ENCODE measurements around the gene SALL3.

The SALL3 gene

GRCh38 chr18:79005653-79006052 is 26.0 kb downstream of the SALL3 start:
- H3K9me3 ChIP-seq (replicated peaks in 1 of 2; ENCODE audit: control insufficient read depth in 2 of 2, insufficient read depth in 1 of 2, low read depth in 1 of 2, low read length in 2 of 2): peaks cover 0 to 3% of the 10 kb centered on the region in 2 donors
- no peak overlapping the region for H3K9ac ChIP-seq (ENCODE audit: low read depth, low read length, poor library complexity)
- no peak overlapping the region for H3K4me2 ChIP-seq (ENCODE audit: insufficient read depth, low read length, poor library complexity, severe bottlenecking)
- DNase-seq (ENCODE audit: low spot score): no peak
- H2AFZ ChIP-seq (ENCODE audit: low read length): no peak overlapping the region
- peak overlapping the region in 1 of 2 donors; percentile 30 for H3K4me3 ChIP-seq (ENCODE audit: low read length in 2 of 2)
- no peak overlapping the region for H3K23ac ChIP-seq (ENCODE audit: low read depth, low read length, poor library complexity)
- H3K27me3 ChIP-seq (ENCODE audit: control insufficient read depth in 3 of 3, insufficient read depth in 3 of 3, low read depth in 1 of 3, low read length in 3 of 3): peaks cover 0 to 16% (median 0%) of the 10 kb centered on the region in 3 experiments
- WGBS, 2 donors (ENCODE audit: extremely low coverage in 2 of 2, insufficient read length in 2 of 2, insufficient replicate concordance in 1 of 2): no CpG with 5 or more reads among the region's 28 CpGs
- no peak overlapping the region for H2AK5ac ChIP-seq (ENCODE audit: low read depth, low read length)
- H3K18ac ChIP-seq (ENCODE audit: low read length): no peak overlapping the region
- H3K79me1 ChIP-seq (ENCODE audit: low read depth, low read length): no peaks in the 10 kb centered on the region
- H3K14ac ChIP-seq (ENCODE audit: low read length): peak overlapping the region; percentile 47
- peaks cover 0 to 4% of the 10 kb centered on the region in 2 donors for H3K36me3 ChIP-seq (replicated peaks in 1 of 2; ENCODE audit: control insufficient read depth in 2 of 2, insufficient read depth in 2 of 2, low read length in 2 of 2)
- H2BK15ac ChIP-seq (ENCODE audit: low read length): no peak overlapping the region
- no peak overlapping the region for H2BK12ac ChIP-seq (ENCODE audit: low read length)
- no peak overlapping the region for H4K91ac ChIP-seq (ENCODE audit: low read depth, low read length, poor library complexity)
- no peak overlapping the region for H3K4ac ChIP-seq (ENCODE audit: low read length)
- H2BK5ac ChIP-seq (ENCODE audit: low read length): no peak overlapping the region
- peaks cover 0 to 4% of the 10 kb centered on the region in 2 donors for H3K4me1 ChIP-seq (ENCODE audit: control insufficient read depth in 2 of 2, insufficient read depth in 1 of 2, low read depth in 1 of 2, low read length in 2 of 2)
- H4K8ac ChIP-seq (ENCODE audit: low read depth, low read length): no peak overlapping the region
- no peak overlapping the region for H2BK120ac ChIP-seq (ENCODE audit: low read depth, low read length)
- no peak overlapping the region for H3K27ac ChIP-seq (replicated peaks; ENCODE audit: low read length)

- WGBS, 2 donors (ENCODE audit: extremely low coverage in 2 of 2, insufficient read length in 2 of 2, insufficient replicate concordance in 1 of 2): no CpG with 5 or more reads among the region's 67 CpGs
Measured at GRCh38 chr18:79006106-79006795, 26.6 kb downstream of the SALL3 start.

GRCh38 chr18:79007440-79007839 is 27.8 kb downstream of the SALL3 start:
- H3K9me3 ChIP-seq (replicated peaks in 1 of 2; ENCODE audit: control insufficient read depth in 2 of 2, insufficient read depth in 1 of 2, low read depth in 1 of 2, low read length in 2 of 2): peaks cover 0 to 5% of the 10 kb centered on the region in 2 donors
- H2BK12ac ChIP-seq (ENCODE audit: low read length): no peak overlapping the region
- H3K36me3 ChIP-seq (replicated peaks in 1 of 2; ENCODE audit: control insufficient read depth in 2 of 2, insufficient read depth in 2 of 2, low read length in 2 of 2): peaks cover 0 to 1% of the 10 kb centered on the region in 2 donors
- no peaks in the 10 kb centered on the region for H3K79me1 ChIP-seq (ENCODE audit: low read depth, low read length)
- H2BK120ac ChIP-seq (ENCODE audit: low read depth, low read length): no peak overlapping the region
- H3K27ac ChIP-seq (replicated peaks; ENCODE audit: low read length): no peak overlapping the region
- H3K9ac ChIP-seq (ENCODE audit: low read depth, low read length, poor library complexity): no peak overlapping the region
- no peak overlapping the region for H3K14ac ChIP-seq (ENCODE audit: low read length)
- H3K4ac ChIP-seq (ENCODE audit: low read length): no peak overlapping the region
- H2BK15ac ChIP-seq (ENCODE audit: low read length): no peak overlapping the region
- H3K4me3 ChIP-seq (ENCODE audit: low read length in 2 of 2): no peak overlapping the region
- H4K8ac ChIP-seq (ENCODE audit: low read depth, low read length): no peak overlapping the region
- H3K18ac ChIP-seq (ENCODE audit: low read length): no peak overlapping the region
- no peak overlapping the region for H2AFZ ChIP-seq (ENCODE audit: low read length)
- H4K91ac ChIP-seq (ENCODE audit: low read depth, low read length, poor library complexity): no peak overlapping the region
- no peaks in the 10 kb centered on the region for H3K4me1 ChIP-seq (ENCODE audit: control insufficient read depth in 2 of 2, insufficient read depth in 1 of 2, low read depth in 1 of 2, low read length in 2 of 2)
- no CpG with 5 or more reads among the region's 9 CpGs for WGBS, 2 donors (ENCODE audit: extremely low coverage in 2 of 2, insufficient read length in 2 of 2, insufficient replicate concordance in 1 of 2)
- H2AK5ac ChIP-seq (ENCODE audit: low read depth, low read length): no peak overlapping the region
- H3K23ac ChIP-seq (ENCODE audit: low read depth, low read length, poor library complexity): no peak overlapping the region
- H3K4me2 ChIP-seq (ENCODE audit: insufficient read depth, low read length, poor library complexity, severe bottlenecking): no peak overlapping the region
- H3K27me3 ChIP-seq (ENCODE audit: control insufficient read depth in 3 of 3, insufficient read depth in 3 of 3, low read depth in 1 of 3, low read length in 3 of 3): peaks cover 0 to 12% (median 0%) of the 10 kb centered on the region in 3 experiments
- DNase-seq (ENCODE audit: low spot score): no peak
- no peak overlapping the region for H2BK5ac ChIP-seq (ENCODE audit: low read length)

More at GRCh38 chr18:79006106-79006795, 26.6 kb downstream of the SALL3 start:
- no peak overlapping the region for H3K4ac ChIP-seq (ENCODE audit: low read length)
- no peak overlapping the region for H2BK120ac ChIP-seq (ENCODE audit: low read depth, low read length)
- peaks cover 0 to 4% of the 10 kb centered on the region in 2 donors for H3K9me3 ChIP-seq (replicated peaks in 1 of 2; ENCODE audit: control insufficient read depth in 2 of 2, insufficient read depth in 1 of 2, low read depth in 1 of 2, low read length in 2 of 2)
- H3K14ac ChIP-seq (ENCODE audit: low read length): no peak overlapping the region
- H3K36me3 ChIP-seq (replicated peaks in 1 of 2; ENCODE audit: control insufficient read depth in 2 of 2, insufficient read depth in 2 of 2, low read length in 2 of 2): peaks cover 0 to 1% of the 10 kb centered on the region in 2 donors
- no peak overlapping the region for H3K27ac ChIP-seq (replicated peaks; ENCODE audit: low read length)
- no peaks in the 10 kb centered on the region for H3K79me1 ChIP-seq (ENCODE audit: low read depth, low read length)
- H4K8ac ChIP-seq (ENCODE audit: low read depth, low read length): no peak overlapping the region
- H3K27me3 ChIP-seq (ENCODE audit: control insufficient read depth in 3 of 3, insufficient read depth in 3 of 3, low read depth in 1 of 3, low read length in 3 of 3): peaks cover 0 to 16% (median 0%) of the 10 kb centered on the region in 3 experiments
- no peak overlapping the region for H4K91ac ChIP-seq (ENCODE audit: low read depth, low read length, poor library complexity)
- H2BK15ac ChIP-seq (ENCODE audit: low read length): no peak overlapping the region
- no peak overlapping the region for H2AFZ ChIP-seq (ENCODE audit: low read length)
- no peak overlapping the region for H3K4me2 ChIP-seq (ENCODE audit: insufficient read depth, low read length, poor library complexity, severe bottlenecking)
- peak overlapping the region; percentile 68 for H3K18ac ChIP-seq (ENCODE audit: low read length)
- DNase-seq (ENCODE audit: low spot score): no peak
- no peak overlapping the region for H3K23ac ChIP-seq (ENCODE audit: low read depth, low read length, poor library complexity)
- H3K4me1 ChIP-seq (ENCODE audit: control insufficient read depth in 2 of 2, insufficient read depth in 1 of 2, low read depth in 1 of 2, low read length in 2 of 2): no peaks in the 10 kb centered on the region
- no peak overlapping the region for H3K4me3 ChIP-seq (ENCODE audit: low read length in 2 of 2)
- H2AK5ac ChIP-seq (ENCODE audit: low read depth, low read length): peak overlapping the region; percentile 28
- no peak overlapping the region for H3K9ac ChIP-seq (ENCODE audit: low read depth, low read length, poor library complexity)
- H2BK12ac ChIP-seq (ENCODE audit: low read length): no peak overlapping the region
- H2BK5ac ChIP-seq (ENCODE audit: low read length): no peak overlapping the region

- peak overlapping the region; percentile 42 for H2AK5ac ChIP-seq (ENCODE audit: low read depth, low read length)
- H3K36me3 ChIP-seq (replicated peaks in 1 of 2; ENCODE audit: control insufficient read depth in 2 of 2, insufficient read depth in 2 of 2, low read length in 2 of 2): no peaks in the 10 kb centered on the region
- peaks cover 0 to 7% (median 0%) of the 10 kb centered on the region in 3 experiments for H3K27me3 ChIP-seq (ENCODE audit: control insufficient read depth in 3 of 3, insufficient read depth in 3 of 3, low read depth in 1 of 3, low read length in 3 of 3)
- no peak overlapping the region for H2AFZ ChIP-seq (ENCODE audit: low read length)
- H3K4me1 ChIP-seq (ENCODE audit: control insufficient read depth in 2 of 2, insufficient read depth in 1 of 2, low read depth in 1 of 2, low read length in 2 of 2): no peaks in the 10 kb centered on the region
- peak overlapping the region; percentile 58 for H3K23ac ChIP-seq (ENCODE audit: low read depth, low read length, poor library complexity)
- no peak overlapping the region for H3K9ac ChIP-seq (ENCODE audit: low read depth, low read length, poor library complexity)
- no peak overlapping the region for H2BK12ac ChIP-seq (ENCODE audit: low read length)
- DNase-seq (ENCODE audit: low spot score): no peak
- peaks cover 0 to 5% of the 10 kb centered on the region in 2 donors for H3K9me3 ChIP-seq (replicated peaks in 1 of 2; ENCODE audit: control insufficient read depth in 2 of 2, insufficient read depth in 1 of 2, low read depth in 1 of 2, low read length in 2 of 2)
- no peak overlapping the region for H2BK5ac ChIP-seq (ENCODE audit: low read length)
- H2BK120ac ChIP-seq (ENCODE audit: low read depth, low read length): no peak overlapping the region
- no peak overlapping the region for H3K4me2 ChIP-seq (ENCODE audit: insufficient read depth, low read length, poor library complexity, severe bottlenecking)
- no peaks in the 10 kb centered on the region for H3K79me1 ChIP-seq (ENCODE audit: low read depth, low read length)
- no peak overlapping the region for H3K4ac ChIP-seq (ENCODE audit: low read length)
- no peak overlapping the region for H3K14ac ChIP-seq (ENCODE audit: low read length)
- H4K91ac ChIP-seq (ENCODE audit: low read depth, low read length, poor library complexity): no peak overlapping the region
- WGBS, 2 donors (ENCODE audit: extremely low coverage in 2 of 2, insufficient read length in 2 of 2, insufficient replicate concordance in 1 of 2): no CpG with 5 or more reads among the region's 21 CpGs
- H3K18ac ChIP-seq (ENCODE audit: low read length): no peak overlapping the region
- no peak overlapping the region for H2BK15ac ChIP-seq (ENCODE audit: low read length)
- H3K27ac ChIP-seq (replicated peaks; ENCODE audit: low read length): no peak overlapping the region
- no peak overlapping the region for H3K4me3 ChIP-seq (ENCODE audit: low read length in 2 of 2)
- no peak overlapping the region for H4K8ac ChIP-seq (ENCODE audit: low read depth, low read length)
Measured at GRCh38 chr18:79008356-79008940, 28.8 kb downstream of the SALL3 start.
